GM23338 (cell line): ENCODE results near the gene ZNF776. TPM values are rescaled to one million over a fixed set of nuclear protein-coding genes. Genes with fewer than 3 reads are reported as not detected.

ENCODE experiments used
- ATAC-seq: fragments of 200-7000 bp; cut with Tn5 transposase; 3 replicates; pipeline ENCODE4 v1.9.1; 2020
- DNase-seq: peaks from one replicate; pipeline ENCODE4 v3.0.0-alpha.2; 2015; ENCODE audit warnings: low spot score
- H2AFZ ChIP-seq: fragments of 200-600 bp; sonication (generic); 2 replicates; pipeline ENCODE4 v1.8.0; 2016; ENCODE audit warnings: antibody characterized with exemption, mild to moderate bottlenecking, moderate library complexity
- H3F3A ChIP-seq: fragments of 200-600 bp; sonication (generic); replicated peaks from 2 replicates; pipeline ENCODE4 v1.8.0; 2017; ENCODE audit warnings: antibody characterized with exemption, mixed run types, low read depth
- H3K27ac ChIP-seq: fragments of 200-600 bp; sonication (generic); 2 replicates; pipeline ENCODE4 v1.6.1; 2016; ENCODE audit warnings: low read depth
- H3K27me3 ChIP-seq: fragments of 200-600 bp; sonication (generic); 2 replicates; pipeline ENCODE4 v1.8.0; 2016; ENCODE audit warnings: mild to moderate bottlenecking, mixed run types, moderate library complexity; ENCODE audit not compliant: insufficient read depth
- H3K36me3 ChIP-seq: fragments of 200-600 bp; sonication (generic); 2 replicates; pipeline ENCODE4 v1.8.0; 2016; ENCODE audit warnings: mild to moderate bottlenecking; ENCODE audit not compliant: insufficient read depth
- H3K4me1 ChIP-seq: fragments of 200-600 bp; sonication (generic); 2 replicates; pipeline ENCODE4 v1.8.0; 2016; ENCODE audit warnings: mild to moderate bottlenecking, moderate library complexity; ENCODE audit not compliant: insufficient read depth
- H3K4me2 ChIP-seq: fragments of 200-600 bp; sonication (generic); 2 replicates; pipeline ENCODE4 v1.7.1; 2017; ENCODE audit warnings: mixed run types
- H3K4me3 ChIP-seq: fragments of 200-600 bp; sonication (generic); 2 replicates; pipeline ENCODE4 v1.6.1; 2016; ENCODE audit warnings: mixed run types
- H3K79me2 ChIP-seq: fragments of 200-600 bp; sonication (generic); replicated peaks from 2 replicates; pipeline ENCODE4 v1.8.0; 2017; ENCODE audit warnings: mild to moderate bottlenecking; ENCODE audit not compliant: insufficient read depth
- H3K9me2 ChIP-seq: fragments of 200-600 bp; sonication (generic); 2 replicates; pipeline ENCODE4 v1.8.0; 2017; ENCODE audit not compliant: insufficient read depth
- H4K20me1 ChIP-seq: fragments of 200-600 bp; sonication (generic); replicated peaks from 2 replicates; pipeline ENCODE4 v1.8.0; 2017; ENCODE audit warnings: mild to moderate bottlenecking; ENCODE audit not compliant: insufficient read depth
- H3K27ac Mint-ChIP-seq: 2 replicates; pipeline ENCODE4 v1.8.0; 2020; ENCODE audit warnings: inconsistent platforms, mild to moderate bottlenecking, moderate library complexity, mixed read lengths
- H3K27me3 Mint-ChIP-seq: 3 replicates; pipeline ENCODE4 v1.8.0; 2022; ENCODE audit warnings: low read depth, mild to moderate bottlenecking, moderate library complexity, mixed read lengths, inconsistent platforms; ENCODE audit not compliant: insufficient read depth, poor library complexity
- H3K36me3 Mint-ChIP-seq: 3 replicates; pipeline ENCODE4 v1.8.0; 2021; ENCODE audit warnings: low read depth, mild to moderate bottlenecking, inconsistent platforms, moderate library complexity, mixed read lengths
- H3K4me1 Mint-ChIP-seq: 3 replicates; pipeline ENCODE4 v1.8.0; 2020; ENCODE audit warnings: mild to moderate bottlenecking, inconsistent platforms, mixed read lengths
- H3K4me3 Mint-ChIP-seq: 3 replicates; pipeline ENCODE4 v1.8.0; 2021; ENCODE audit warnings: moderate library complexity, mild to moderate bottlenecking, inconsistent platforms, mixed read lengths
- H3K9me3 Mint-ChIP-seq: 3 replicates; pipeline ENCODE4 v1.8.0; 2020; ENCODE audit warnings: moderate library complexity, mild to moderate bottlenecking, inconsistent platforms, mixed read lengths
- CREB1 ChIP-seq: fragments of 250-450 bp; sonication (Bioruptor Pico); IDR thresholded peaks from 2 replicates; pipeline ENCODE4 v1.5.0; 2020; ENCODE audit warnings: low read depth, mild to moderate bottlenecking, moderate library complexity
- EZH2 ChIP-seq: fragments of 200-600 bp; sonication (generic); IDR thresholded peaks from one replicate; pipeline ENCODE4 v1.8.0; 2017; ENCODE audit warnings: antibody characterized with exemption, mild to moderate bottlenecking, low read depth; ENCODE audit not compliant: unreplicated experiment
- EZH2phosphoT487 ChIP-seq: fragments of 200-600 bp; sonication (generic); IDR thresholded peaks from one replicate; pipeline ENCODE4 v1.8.1; 2018; ENCODE audit warnings: antibody characterized with exemption; ENCODE audit not compliant: unreplicated experiment
- NANOG ChIP-seq: IDR thresholded peaks from 2 replicates; pipeline ENCODE4 v1.6.1; 2016; ENCODE audit warnings: antibody characterized with exemption, borderline replicate concordance
- REST ChIP-seq: IDR thresholded peaks from one replicate; pipeline ENCODE4 v1.6.1; 2018; ENCODE audit warnings: antibody characterized with exemption; ENCODE audit not compliant: unreplicated experiment
- STAT1 ChIP-seq: IDR thresholded peaks from one replicate; pipeline ENCODE4 v1.6.1; 2016; ENCODE audit warnings: antibody characterized with exemption; ENCODE audit not compliant: unreplicated experiment
- ZNF114 ChIP-seq: fragments of 250-450 bp; sonication (Bioruptor Pico); IDR thresholded peaks from 2 replicates; pipeline ENCODE4 v1.5.0; 2020; ENCODE audit warnings: mild to moderate bottlenecking, moderate library complexity
- polyA plus RNA-seq: library from polyadenylated mRNA; unstranded; fragments of >200 nt; fragmentation: Nextera tagmentation; extraction: Ambion mirVana; gene quantifications from 2 replicates; pipeline ENCODE4 v1.2.1, GENCODE V29; 2016
- total RNA-seq: library from RNA; depleted of rRNA; stranded (reverse); fragments of >200 nt; shearing (Covaris generic); gene quantifications from 2 replicates; pipeline ENCODE4 v1.2.3, GENCODE V29; 2014
- TF ChIP-seq, protein P1 (sequence below), 2 experiments: fragments of 200-600 bp in 1 of 2; sonication (generic) in 1 of 2; conservative IDR thresholded peaks; 2 replicates each; pipeline versions ENCODE4 v1.5.1 to v1.6.1; 2016 to 2017; ENCODE audit warnings: antibody characterized with exemption in 2 of 2, low read depth in 2 of 2, mild to moderate bottlenecking in 2 of 2, moderate library complexity in 1 of 2
- TF ChIP-seq, protein P2 (sequence below): fragments of 250-450 bp; sonication (Bioruptor Pico); IDR thresholded peaks from 2 replicates; pipeline ENCODE4 v1.5.0; 2020; ENCODE audit warnings: mild to moderate bottlenecking, moderate library complexity

ZNF776 gene
- total and polyA plus RNA-seq, 2 experiments from 2014 or later, result 5.9 to 19.4 TPM

DNA sequence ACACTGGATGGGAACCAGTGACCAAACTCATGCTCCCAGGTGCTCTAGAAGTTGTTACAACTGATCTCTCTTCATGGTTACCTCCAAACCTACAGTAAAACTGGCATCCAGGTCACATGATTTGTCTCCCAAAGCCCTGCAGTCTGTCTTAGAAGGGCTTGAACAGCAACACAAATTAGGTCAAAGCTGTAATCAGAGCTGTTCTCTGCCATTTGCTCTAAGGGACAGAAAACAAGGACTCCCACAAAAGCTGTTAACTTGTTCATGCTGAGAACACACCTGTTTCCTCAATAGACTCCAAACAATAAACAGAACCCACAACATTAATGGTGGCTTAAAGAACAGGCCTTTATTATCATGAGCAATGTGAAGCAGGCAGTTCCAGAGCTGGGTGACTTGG, 27.2 kb upstream of the ZNF776 start (continued):
- TF ChIP-seq REST, result no peak
- no peak for TF ChIP-seq STAT1
- no peak for TF ChIP-seq NANOG

DNA sequence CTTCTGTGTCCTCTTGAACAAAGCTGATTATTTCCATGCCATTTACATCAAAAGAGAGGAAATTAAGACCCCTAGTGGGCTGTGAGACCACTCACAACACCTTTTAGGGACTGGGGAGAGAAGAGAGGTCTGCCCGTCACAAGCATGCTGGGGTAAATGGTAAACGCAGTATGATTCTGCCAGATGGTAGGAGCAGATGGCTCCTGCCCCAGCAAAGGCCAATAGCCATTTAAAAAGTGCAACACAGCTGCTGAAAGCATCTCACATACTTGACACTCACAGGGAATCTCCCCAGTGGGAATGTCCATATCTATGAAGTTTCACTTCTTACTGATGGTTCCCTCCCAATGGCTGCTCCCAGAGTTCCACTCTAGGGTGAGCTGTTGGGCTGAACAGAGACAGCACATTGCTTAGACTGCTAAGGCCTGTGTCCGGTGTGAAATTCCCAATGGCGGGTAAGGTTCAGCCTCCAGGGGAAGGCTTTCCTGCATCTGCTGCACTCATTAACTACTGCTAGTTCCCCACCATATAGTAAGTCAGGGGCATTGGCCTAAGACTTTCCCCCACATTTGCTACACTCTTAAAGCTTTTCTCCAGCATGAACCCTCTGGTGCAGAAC, 26.6 kb upstream of the ZNF776 start:
- Histone ChIP-seq H3K9me2 (0 out of 2 replicates have a peak, but pooled peaks cover 2% of the 10 kb centered on the region), H4K20me1 (no peaks in the 10 kb centered on the region), H2AFZ (no peak overlapping the region), H3K36me3 (peaks cover 12% of the 10 kb centered on the region; the same call in 1 of the 2 replicates), H3K4me1 (no peaks in the 10 kb centered on the region), H3K79me2 (no peaks in the 10 kb centered on the region), H3F3A (no peaks in the 10 kb centered on the region), H3K4me2 (0 out of 2 replicates have a peak overlapping the region, but pooled peaks have one; percentile 45), H3K27me3 (no peaks in the 10 kb centered on the region), H3K27ac (no peak overlapping the region), H3K4me3 (no peak overlapping the region)
- Mint-ChIP-seq H3K9me3 (peaks cover 12% of the 10 kb centered on the region; the same call in 2 of the 3 replicates), H3K4me1 (peaks cover 12% of the 10 kb centered on the region), H3K27ac (no peak overlapping the region), H3K4me3 (no peak overlapping the region), H3K36me3 (peaks cover 47% of the 10 kb centered on the region), H3K27me3 (no peaks in the 10 kb centered on the region)
- peak; percentile 44 for ATAC-seq
- no peak for DNase-seq
- TF ChIP-seq ZNF114 (CRISPR knock-in tag), result no peak
- TF ChIP-seq, protein P1, sequence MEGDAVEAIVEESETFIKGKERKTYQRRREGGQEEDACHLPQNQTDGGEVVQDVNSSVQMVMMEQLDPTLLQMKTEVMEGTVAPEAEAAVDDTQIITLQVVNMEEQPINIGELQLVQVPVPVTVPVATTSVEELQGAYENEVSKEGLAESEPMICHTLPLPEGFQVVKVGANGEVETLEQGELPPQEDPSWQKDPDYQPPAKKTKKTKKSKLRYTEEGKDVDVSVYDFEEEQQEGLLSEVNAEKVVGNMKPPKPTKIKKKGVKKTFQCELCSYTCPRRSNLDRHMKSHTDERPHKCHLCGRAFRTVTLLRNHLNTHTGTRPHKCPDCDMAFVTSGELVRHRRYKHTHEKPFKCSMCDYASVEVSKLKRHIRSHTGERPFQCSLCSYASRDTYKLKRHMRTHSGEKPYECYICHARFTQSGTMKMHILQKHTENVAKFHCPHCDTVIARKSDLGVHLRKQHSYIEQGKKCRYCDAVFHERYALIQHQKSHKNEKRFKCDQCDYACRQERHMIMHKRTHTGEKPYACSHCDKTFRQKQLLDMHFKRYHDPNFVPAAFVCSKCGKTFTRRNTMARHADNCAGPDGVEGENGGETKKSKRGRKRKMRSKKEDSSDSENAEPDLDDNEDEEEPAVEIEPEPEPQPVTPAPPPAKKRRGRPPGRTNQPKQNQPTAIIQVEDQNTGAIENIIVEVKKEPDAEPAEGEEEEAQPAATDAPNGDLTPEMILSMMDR (conservative IDR thresholded peaks at IDR 0.05; ENCODE audit: low read depth in 2 of 2), result no peak; a peak in 1 of 4 replicates
- no peak for TF ChIP-seq EZH2
- TF ChIP-seq CREB1 (CRISPR knock-in tag), result no peak
- TF ChIP-seq EZH2phosphoT487, result no peak
- no peak for TF ChIP-seq REST
- TF ChIP-seq, protein P2, sequence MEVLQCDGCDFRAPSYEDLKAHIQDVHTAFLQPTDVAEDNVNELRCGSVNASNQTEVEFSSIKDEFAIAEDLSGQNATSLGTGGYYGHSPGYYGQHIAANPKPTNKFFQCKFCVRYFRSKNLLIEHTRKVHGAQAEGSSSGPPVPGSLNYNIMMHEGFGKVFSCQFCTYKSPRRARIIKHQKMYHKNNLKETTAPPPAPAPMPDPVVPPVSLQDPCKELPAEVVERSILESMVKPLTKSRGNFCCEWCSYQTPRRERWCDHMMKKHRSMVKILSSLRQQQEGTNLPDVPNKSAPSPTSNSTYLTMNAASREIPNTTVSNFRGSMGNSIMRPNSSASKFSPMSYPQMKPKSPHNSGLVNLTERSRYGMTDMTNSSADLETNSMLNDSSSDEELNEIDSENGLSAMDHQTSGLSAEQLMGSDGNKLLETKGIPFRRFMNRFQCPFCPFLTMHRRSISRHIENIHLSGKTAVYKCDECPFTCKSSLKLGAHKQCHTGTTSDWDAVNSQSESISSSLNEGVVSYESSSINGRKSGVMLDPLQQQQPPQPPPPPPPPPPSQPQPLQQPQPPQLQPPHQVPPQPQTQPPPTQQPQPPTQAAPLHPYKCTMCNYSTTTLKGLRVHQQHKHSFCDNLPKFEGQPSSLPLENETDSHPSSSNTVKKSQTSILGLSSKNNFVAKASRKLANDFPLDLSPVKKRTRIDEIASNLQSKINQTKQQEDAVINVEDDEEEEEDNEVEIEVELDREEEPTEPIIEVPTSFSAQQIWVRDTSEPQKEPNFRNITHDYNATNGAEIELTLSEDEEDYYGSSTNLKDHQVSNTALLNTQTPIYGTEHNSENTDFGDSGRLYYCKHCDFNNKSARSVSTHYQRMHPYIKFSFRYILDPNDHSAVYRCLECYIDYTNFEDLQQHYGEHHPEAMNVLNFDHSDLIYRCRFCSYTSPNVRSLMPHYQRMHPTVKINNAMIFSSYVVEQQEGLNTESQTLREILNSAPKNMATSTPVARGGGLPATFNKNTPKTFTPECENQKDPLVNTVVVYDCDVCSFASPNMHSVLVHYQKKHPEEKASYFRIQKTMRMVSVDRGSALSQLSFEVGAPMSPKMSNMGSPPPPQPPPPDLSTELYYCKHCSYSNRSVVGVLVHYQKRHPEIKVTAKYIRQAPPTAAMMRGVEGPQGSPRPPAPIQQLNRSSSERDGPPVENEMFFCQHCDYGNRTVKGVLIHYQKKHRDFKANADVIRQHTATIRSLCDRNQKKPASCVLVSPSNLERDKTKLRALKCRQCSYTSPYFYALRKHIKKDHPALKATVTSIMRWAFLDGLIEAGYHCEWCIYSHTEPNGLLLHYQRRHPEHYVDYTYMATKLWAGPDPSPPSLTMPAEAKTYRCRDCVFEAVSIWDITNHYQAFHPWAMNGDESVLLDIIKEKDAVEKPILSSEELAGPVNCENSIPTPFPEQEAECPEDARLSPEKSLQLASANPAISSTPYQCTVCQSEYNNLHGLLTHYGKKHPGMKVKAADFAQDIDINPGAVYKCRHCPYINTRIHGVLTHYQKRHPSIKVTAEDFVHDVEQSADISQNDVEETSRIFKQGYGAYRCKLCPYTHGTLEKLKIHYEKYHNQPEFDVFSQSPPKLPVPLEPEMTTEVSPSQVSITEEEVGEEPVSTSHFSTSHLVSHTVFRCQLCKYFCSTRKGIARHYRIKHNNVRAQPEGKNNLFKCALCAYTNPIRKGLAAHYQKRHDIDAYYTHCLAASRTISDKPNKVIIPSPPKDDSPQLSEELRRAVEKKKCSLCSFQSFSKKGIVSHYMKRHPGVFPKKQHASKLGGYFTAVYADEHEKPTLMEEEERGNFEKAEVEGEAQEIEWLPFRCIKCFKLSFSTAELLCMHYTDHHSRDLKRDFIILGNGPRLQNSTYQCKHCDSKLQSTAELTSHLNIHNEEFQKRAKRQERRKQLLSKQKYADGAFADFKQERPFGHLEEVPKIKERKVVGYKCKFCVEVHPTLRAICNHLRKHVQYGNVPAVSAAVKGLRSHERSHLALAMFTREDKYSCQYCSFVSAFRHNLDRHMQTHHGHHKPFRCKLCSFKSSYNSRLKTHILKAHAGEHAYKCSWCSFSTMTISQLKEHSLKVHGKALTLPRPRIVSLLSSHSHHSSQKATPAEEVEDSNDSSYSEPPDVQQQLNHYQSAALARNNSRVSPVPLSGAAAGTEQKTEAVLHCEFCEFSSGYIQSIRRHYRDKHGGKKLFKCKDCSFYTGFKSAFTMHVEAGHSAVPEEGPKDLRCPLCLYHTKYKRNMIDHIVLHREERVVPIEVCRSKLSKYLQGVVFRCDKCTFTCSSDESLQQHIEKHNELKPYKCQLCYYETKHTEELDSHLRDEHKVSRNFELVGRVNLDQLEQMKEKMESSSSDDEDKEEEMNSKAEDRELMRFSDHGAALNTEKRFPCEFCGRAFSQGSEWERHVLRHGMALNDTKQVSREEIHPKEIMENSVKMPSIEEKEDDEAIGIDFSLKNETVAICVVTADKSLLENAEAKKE (CRISPR knock-in tag), result no peak
